GM10248 (cell line): Measurements from ENCODE around the gene LRRC73.

Experiments
- CTCF ChIA-PET: fragments of 300-600 bp; sonication (Branson Sonifier 250); formaldehyde crosslinking; extraction: SDS; loops from one replicate; lab custom pipeline; 2021; ENCODE audit warnings: antibody characterized with exemption; lab: Yijun Ruan, JAX
- POLR2A ChIA-PET: fragments of 350-650 bp; sonication (Branson Sonifier 250); formaldehyde crosslinking; extraction: SDS; loops from one replicate; lab custom pipeline; 2020; ENCODE audit warnings: antibody characterized with exemption; lab: Yijun Ruan, JAX
- DNase-seq: peaks from one replicate; pipeline ENCODE4 v3.0.0; 2012; ENCODE audit errors: extremely low spot score
- CTCF ChIP-seq: IDR thresholded peaks from 2 replicates; pipeline ENCODE4 v1.5.1; 2012; ENCODE audit warnings: mild to moderate bottlenecking, low read depth; ENCODE audit errors: extremely low read depth, missing control alignments, control extremely low read depth

LRRC73 gene

DNA sequence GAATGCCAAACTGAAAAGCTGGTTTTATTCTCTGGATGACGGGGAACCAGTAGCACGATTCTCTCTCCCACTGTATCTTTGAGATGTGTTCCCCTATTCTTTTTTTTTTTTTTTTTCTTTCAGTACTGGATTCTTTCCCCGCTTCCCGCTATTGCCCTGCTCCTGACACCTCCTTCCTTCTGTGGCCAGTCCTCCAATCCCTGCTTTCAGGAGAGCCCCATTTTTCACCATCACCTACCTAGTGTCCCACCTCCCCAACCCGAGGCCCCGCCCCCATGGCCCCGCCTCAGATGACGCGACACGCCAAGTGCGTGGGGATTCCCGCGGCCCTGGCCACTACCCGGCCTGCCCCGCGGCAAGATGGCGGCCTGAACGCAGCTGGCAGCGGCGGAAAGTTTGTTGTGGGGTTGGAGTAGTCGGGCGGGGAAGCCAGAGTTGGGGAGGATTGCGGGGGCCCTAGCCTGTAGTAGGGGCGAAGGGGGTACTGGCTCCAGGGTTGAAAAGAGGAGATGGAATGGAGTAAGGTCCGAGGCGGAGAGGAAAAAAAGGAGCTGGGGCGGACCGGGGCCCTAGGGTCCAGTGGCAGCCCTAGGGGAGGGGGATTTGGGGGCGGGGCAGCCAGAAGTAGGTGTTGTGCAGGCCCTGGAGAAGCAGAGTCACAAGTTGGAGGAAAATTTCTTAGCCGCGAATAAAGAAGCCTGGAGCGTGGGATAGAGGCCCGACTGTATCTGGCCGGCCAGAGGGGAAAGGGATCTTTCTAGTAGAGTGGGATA, 32.7 kb downstream of the LRRC73 start, which contains the start of gene TJAP1:
TJAP1 (plus strand) TSS at position 336 of the 773 bp plus-strand sequence. CDS start 21,432 bp downstream, outside the sequence.
- ChIA-PET CTCF (interaction anchor here (1.0 to 4.0 kb wide), 4 partner anchors 12 to 29 kb away, joined by 3 to 21 read pairs (median 4); no protein-coding TSS in a partner anchor), POLR2A (interaction anchor here (0.6 to 1.0 kb wide), 5 partner anchors 19 to 164 kb away, joined by 3 to 6 read pairs (median 3); partner anchors contain the start of gene LRRC73)
- no peak for TF ChIP-seq CTCF
- DNase-seq, result peak; percentile 96

GRCh38 chr6:43476746-43477145, 33.4 kb downstream of the LRRC73 start:
- ChIA-PET CTCF (interaction anchor here (1.2 to 4.0 kb wide), 3 partner anchors 13 to 30 kb away, joined by 3 to 21 read pairs (median 4); no protein-coding TSS in a partner anchor), POLR2A (interaction anchor here (0.6 kb wide), 2 partner anchors 30 to 33 kb away, joined by 3 read pairs; partner anchors contain the start of gene LRRC73)
- TF ChIP-seq CTCF, result no peak
- no peak for DNase-seq

DNA sequence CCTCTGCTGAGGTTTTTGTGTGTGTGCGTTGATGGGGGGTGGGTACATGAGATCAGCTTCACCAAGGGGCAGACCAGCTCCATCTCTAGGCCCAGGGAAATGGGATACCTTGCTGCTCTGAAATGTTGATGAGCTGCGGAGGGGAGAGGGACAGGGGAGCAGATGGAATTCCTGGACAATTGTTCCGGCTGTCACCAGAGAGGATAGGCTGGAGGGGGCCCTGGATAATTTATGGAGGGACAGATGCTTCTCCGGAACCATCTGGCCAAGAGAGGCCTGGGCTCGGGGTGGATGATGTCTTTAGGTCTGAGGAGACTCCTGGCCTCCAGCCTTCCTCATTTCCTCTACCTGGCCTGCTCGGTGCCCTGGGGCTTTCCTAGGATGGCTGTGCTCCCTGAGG, 34.6 kb downstream of the LRRC73 start:
- POLR2A ChIA-PET, result no interaction called here
- TF ChIP-seq CTCF, result no peak
- no peak for DNase-seq
- CTCF ChIA-PET, result interaction anchor here (4.0 kb wide), 1 partner anchor 31 kb away, joined by 21 read pairs; no protein-coding TSS in a partner anchor

DNA sequence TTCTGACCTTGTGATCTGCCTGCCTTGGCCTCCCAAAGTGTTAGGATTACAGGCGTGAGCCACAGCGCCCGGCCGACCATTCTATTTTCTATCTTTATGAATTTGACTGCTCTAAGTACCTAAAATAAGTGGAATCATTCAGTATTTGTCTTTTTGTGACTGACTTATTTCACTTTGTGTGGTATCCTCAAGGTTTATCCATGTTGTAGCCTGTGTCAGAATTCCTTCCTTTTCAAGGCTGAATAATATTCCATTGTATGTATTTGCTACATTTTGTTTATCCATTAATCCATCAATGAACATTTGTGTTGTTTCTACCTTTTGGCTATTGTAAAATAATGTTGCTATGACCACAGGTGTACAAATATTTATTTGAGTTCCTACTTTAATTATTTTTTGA, 37.6 kb downstream of the LRRC73 start:
- TF ChIP-seq CTCF, result no peak
- ChIA-PET CTCF (interaction anchor here (1.3 to 2.0 kb wide), 4 partner anchors 19 to 208 kb away, joined by 3 to 15 read pairs (median 4); no protein-coding TSS in a partner anchor), POLR2A (no interaction called here)
- DNase-seq, result no peak

- CTCF ChIA-PET, result interaction anchor here (0.7 to 2.7 kb wide), 9 partner anchors 9 to 242 kb away, joined by 3 to 15 read pairs (median 3); partner anchors contain the start of gene DNPH1
- POLR2A ChIA-PET, result no interaction called here
- no peak for TF ChIP-seq CTCF
- DNase-seq, result no peak
Observed at GRCh38 chr6:43471399-43471798, 38.7 kb downstream of the LRRC73 start.

DNA sequence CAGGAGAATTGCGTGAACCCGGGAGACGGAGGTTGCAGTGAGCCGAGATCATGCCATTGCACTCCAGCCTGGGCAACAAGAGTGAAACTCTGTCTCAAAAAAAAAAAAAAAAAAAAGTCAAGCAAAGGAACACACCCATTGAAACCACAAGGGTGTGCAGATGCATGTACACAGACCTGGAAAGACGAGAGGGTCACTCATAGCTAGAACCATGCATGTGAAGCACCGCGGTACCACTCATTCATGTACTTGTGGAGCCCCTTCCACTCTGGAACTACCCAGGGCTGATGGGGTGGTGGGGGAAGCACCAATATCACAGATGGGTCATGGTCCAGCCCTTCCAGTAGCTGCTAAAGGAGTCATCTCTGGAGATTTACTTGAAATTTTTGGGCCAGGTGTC, 40.2 kb downstream of the LRRC73 start:
- POLR2A ChIA-PET, result interaction anchor here (0.7 kb wide), 3 partner anchors 28 to 155 kb away, joined by 4 to 5 read pairs (median 4); no protein-coding TSS in a partner anchor
- TF ChIP-seq CTCF, result no peak
- DNase-seq, result no peak
- CTCF ChIA-PET, result interaction anchor here (1.0 to 2.7 kb wide), 2 partner anchors 10 to 19 kb away, joined by 3 to 11 read pairs; no protein-coding TSS in a partner anchor
